Measurements from ENCODE around the gene GALNT18.

Gene GALNT18

GRCh38 chr11:11486002-11486401 lies 135.8 kb downstream of the GALNT18 start:
- H3K79me2 ChIP-seq (ENCODE audit: insufficient read depth, low read length): no peaks in the 10 kb centered on the region
- no peak for TF ChIP-seq CTCF (IDR thresholded peaks at IDR 0.05; ENCODE audit: insufficient read depth, low read length, poor library complexity, severe bottlenecking)
- TF ChIP-seq EZH2phosphoT487 (conservative IDR thresholded peaks at IDR 0.05; ENCODE audit: low read length): no peak
- H4K20me1 ChIP-seq (ENCODE audit: low read depth, low read length): no peaks in the 10 kb centered on the region
- H3K27me3 ChIP-seq (ENCODE audit: low read length): no peaks in the 10 kb centered on the region
- H3K9me2 ChIP-seq (replicated peaks; ENCODE audit: insufficient read depth, low read length): no peaks in the 10 kb centered on the region
- H3K9me3 ChIP-seq (ENCODE audit: insufficient read depth, low read length): no peaks in the 10 kb centered on the region
- H3K36me3 ChIP-seq (ENCODE audit: low read length): no peaks in the 10 kb centered on the region
- no peak overlapping the region for H3K4me2 ChIP-seq (ENCODE audit: low read depth, low read length, poor library complexity, severe bottlenecking)
- no peaks in the 10 kb centered on the region for H3F3A ChIP-seq (ENCODE audit: insufficient read depth)
- no peak overlapping the region for H3K4me3 ChIP-seq (ENCODE audit: insufficient read depth, low read length, poor library complexity, severe bottlenecking)
- no peak overlapping the region for H3K27ac ChIP-seq (ENCODE audit: low read depth, low read length)
- no peak overlapping the region for H2AFZ ChIP-seq (ENCODE audit: low read depth, low read length, severe bottlenecking)
- no peak overlapping the region for H3K9ac ChIP-seq (ENCODE audit: low read length)

GRCh38 chr11:11483627-11484026 lies 138.2 kb downstream of the GALNT18 start:
- Histone ChIP-seq H3K4me2 (ENCODE audit: low read depth, low read length, poor library complexity, severe bottlenecking) (no peak overlapping the region), H3K36me3 (ENCODE audit: low read length) (no peaks in the 10 kb centered on the region), H3K9me3 (ENCODE audit: insufficient read depth, low read length) (no peaks in the 10 kb centered on the region), H3K4me3 (ENCODE audit: insufficient read depth, low read length, poor library complexity, severe bottlenecking) (no peak overlapping the region), H2AFZ (ENCODE audit: low read depth, low read length, severe bottlenecking) (no peak overlapping the region), H3K27me3 (ENCODE audit: low read length) (no peaks in the 10 kb centered on the region), H4K20me1 (ENCODE audit: low read depth, low read length) (no peaks in the 10 kb centered on the region), H3K9ac (ENCODE audit: low read length) (no peak overlapping the region), H3K9me2 (replicated peaks; ENCODE audit: insufficient read depth, low read length) (no peaks in the 10 kb centered on the region), H3K27ac (ENCODE audit: low read depth, low read length) (no peak overlapping the region), H3K79me2 (ENCODE audit: insufficient read depth, low read length) (no peaks in the 10 kb centered on the region), H3F3A (ENCODE audit: insufficient read depth) (no peaks in the 10 kb centered on the region)
- TF ChIP-seq EZH2phosphoT487 (conservative IDR thresholded peaks at IDR 0.05; ENCODE audit: low read length) (no peak), CTCF (IDR thresholded peaks at IDR 0.05; ENCODE audit: insufficient read depth, low read length, poor library complexity, severe bottlenecking) (no peak)

- no peak overlapping the region for H3K9ac ChIP-seq (ENCODE audit: low read length)
- H3K4me3 ChIP-seq (ENCODE audit: insufficient read depth, low read length, poor library complexity, severe bottlenecking): no peak overlapping the region
- no peak overlapping the region for H2AFZ ChIP-seq (ENCODE audit: low read depth, low read length, severe bottlenecking)
- H3K79me2 ChIP-seq (ENCODE audit: insufficient read depth, low read length): no peaks in the 10 kb centered on the region
- no peaks in the 10 kb centered on the region for H3K9me2 ChIP-seq (replicated peaks; ENCODE audit: insufficient read depth, low read length)
- H3K4me2 ChIP-seq (ENCODE audit: low read depth, low read length, poor library complexity, severe bottlenecking): no peak overlapping the region
- no peaks in the 10 kb centered on the region for H3F3A ChIP-seq (ENCODE audit: insufficient read depth)
- H3K27ac ChIP-seq (ENCODE audit: low read depth, low read length): no peak overlapping the region
- H4K20me1 ChIP-seq (ENCODE audit: low read depth, low read length): no peaks in the 10 kb centered on the region
- TF ChIP-seq CTCF (IDR thresholded peaks at IDR 0.05; ENCODE audit: insufficient read depth, low read length, poor library complexity, severe bottlenecking) (no peak), EZH2phosphoT487 (conservative IDR thresholded peaks at IDR 0.05; ENCODE audit: low read length) (no peak)
- H3K9me3 ChIP-seq (ENCODE audit: insufficient read depth, low read length): no peaks in the 10 kb centered on the region
- H3K36me3 ChIP-seq (ENCODE audit: low read length): no peaks in the 10 kb centered on the region
- no peaks in the 10 kb centered on the region for H3K27me3 ChIP-seq (ENCODE audit: low read length)
Observed at GRCh38 chr11:11482730-11483129, 139.1 kb downstream of the GALNT18 start.

All from SU-DHL-6 (cell line).